B cell (primary cell): ENCODE measurements around the gene SZT2. TPM values are rescaled to one million over a fixed set of nuclear protein-coding genes. Genes with fewer than 3 reads are reported as not detected.

ENCODE experiments used
- ATAC-seq: fragments of 200-7000 bp; cut with Tn5 transposase; one replicate; pipeline ENCODE4 v1.10.0; 2021; ENCODE audit warnings: low read depth, mild to moderate bottlenecking, moderate number of reproducible peaks, moderate library complexity
- CTCF ChIA-PET: fragments of 350-600 bp; sonication (Branson Sonifier 250); formaldehyde crosslinking; loops from one replicate; lab custom pipeline; 2021; ENCODE audit warnings: antibody characterized with exemption, inconsistent platforms; lab: Charles Lee
- POLR2A ChIA-PET: fragments of 350-600 bp; sonication (Branson Sonifier 250); formaldehyde crosslinking; loops from one replicate; lab custom pipeline; 2021; ENCODE audit warnings: antibody characterized with exemption; lab: Charles Lee
- DNase-seq: peaks from one replicate; pipeline ENCODE4 v3.0.0; 2013
- H2AFZ ChIP-seq: 2 replicates; pipeline ENCODE4 v1.6.1; 2012; ENCODE audit warnings: mild to moderate bottlenecking, low read depth, low read length; ENCODE audit not compliant: insufficient read depth, poor library complexity, severe bottlenecking
- H3K27ac ChIP-seq, 2 donors: 1 replicate in 1 of 2; 2 replicates in 1 of 2; pipeline ENCODE4 v1.5.1; 2012 to 2013; ENCODE audit warnings: low read length in 2 of 2, mild to moderate bottlenecking in 2 of 2, moderate library complexity in 1 of 2
- H3K27me3 ChIP-seq, 4 experiments: fragments of 200-600 bp in 1 of 4; sonication (generic) in 1 of 4; replicated peaks in 1 of 4; 1 replicate in 2 of 4; 2 replicates in 2 of 4; pipeline versions ENCODE4 v1.6.1 to v1.7.0; 2013 to 2016; ENCODE audit warnings: low read length in 3 of 4, mild to moderate bottlenecking in 2 of 4, mixed read lengths in 1 of 4, moderate library complexity in 1 of 4; ENCODE audit not compliant: insufficient read depth in 4 of 4, control insufficient read depth in 3 of 4; ENCODE audit errors: control extremely low read depth in 1 of 4
- H3K36me3 ChIP-seq, 2 experiments: replicated peaks in 1 of 2; 1 replicate in 1 of 2; 2 replicates in 1 of 2; pipeline versions ENCODE4 v1.6.1 to v1.7.1; 2013; ENCODE audit warnings: low read length in 1 of 2; ENCODE audit not compliant: insufficient read depth in 2 of 2, control insufficient read depth in 1 of 2; ENCODE audit errors: control extremely low read depth in 1 of 2, extremely low read depth in 1 of 2
- H3K4me1 ChIP-seq, 2 donors: fragments of 200-600 bp in 1 of 2; sonication (generic) in 1 of 2; 1 replicate in 1 of 2; 2 replicates in 1 of 2; pipeline versions ENCODE4 v1.5.1 to v1.6.1; 2013 to 2017; ENCODE audit warnings: low read length in 2 of 2; ENCODE audit not compliant: control insufficient read depth in 2 of 2, insufficient read depth in 2 of 2
- H3K4me2 ChIP-seq: replicated peaks from 2 replicates; pipeline ENCODE3; 2012; ENCODE audit warnings: mild to moderate bottlenecking, low read depth, low read length; ENCODE audit not compliant: poor library complexity, severe bottlenecking
- H3K4me3 ChIP-seq, 5 experiments: fragments of 200-600 bp in 1 of 5; sonication (generic) in 1 of 5; 1 replicate in 3 of 5; 2 replicates in 2 of 5; pipeline versions ENCODE4 v1.5.1 to v1.7.0; 2011 to 2016; ENCODE audit warnings: low read length in 4 of 5, mild to moderate bottlenecking in 4 of 5, low read depth in 2 of 5, control low read depth in 1 of 5, moderate library complexity in 1 of 5; ENCODE audit not compliant: insufficient read depth in 1 of 5; ENCODE audit errors: control extremely low read depth in 1 of 5, extremely low read depth in 1 of 5
- H3K79me2 ChIP-seq: fragments of 200-600 bp; sonication (generic); one replicate; pipeline ENCODE4 v1.6.0; 2016; ENCODE audit warnings: low read length; ENCODE audit not compliant: control insufficient read depth, insufficient read depth
- H3K9ac ChIP-seq: fragments of 200-600 bp; sonication (generic); 2 replicates; pipeline ENCODE4 v1.6.1; 2017; ENCODE audit warnings: mild to moderate bottlenecking, low read length, moderate library complexity
- H3K9me3 ChIP-seq, 3 donors: one replicate each; pipeline versions ENCODE4 v1.6.1 to v1.7.1; 2013; ENCODE audit warnings: low read length in 2 of 3; ENCODE audit not compliant: control insufficient read depth in 2 of 3, insufficient read depth in 1 of 3; ENCODE audit errors: control extremely low read depth in 1 of 3
- H4K20me1 ChIP-seq: 2 replicates; pipeline ENCODE4 v1.6.0; 2012; ENCODE audit warnings: mild to moderate bottlenecking, low read length; ENCODE audit not compliant: insufficient read depth, control insufficient read depth, poor library complexity, severe bottlenecking
- H3K27ac Mint-ChIP-seq: one replicate; pipeline ENCODE4 v1.8.0; 2021; ENCODE audit warnings: mixed read lengths
- H3K27me3 Mint-ChIP-seq: one replicate; pipeline ENCODE4 v1.8.0; 2021; ENCODE audit warnings: mixed read lengths
- H3K4me1 Mint-ChIP-seq: one replicate; pipeline ENCODE4 v1.8.0; 2021; ENCODE audit warnings: mixed read lengths
- H3K4me3 Mint-ChIP-seq: one replicate; pipeline ENCODE4 v1.8.0; 2021; ENCODE audit warnings: mixed read lengths
- H3K9me3 Mint-ChIP-seq: one replicate; pipeline ENCODE4 v1.8.0; 2022; ENCODE audit warnings: mixed read lengths; ENCODE audit not compliant: insufficient read depth
- EZH2 ChIP-seq: IDR thresholded peaks from 2 replicates; pipeline ENCODE4 v1.6.1; 2012; ENCODE audit warnings: borderline replicate concordance, low read depth, mild to moderate bottlenecking, moderate library complexity, low read length; ENCODE audit not compliant: insufficient read depth, poor library complexity, severe bottlenecking
- WGBS: methylation state at CpG from one replicate; pipeline ENCODE4 v1.1.5; 2013; ENCODE audit warnings: missing lambda C conversion rate; ENCODE audit not compliant: insufficient coverage; 5-methylcytosine and 5-hydroxymethylcytosine counted together
- intact Hi-C: fragments of 100-400 bp; cut with micrococcal nuclease; formaldehyde crosslinking; loops from one replicate; pipeline ENCODE4 v1.10.0; 2022
- polyA plus RNA-seq: library from polyadenylated mRNA; depleted of rRNA; stranded (reverse); fragments of >200 nt; gene quantifications from 2 replicates; pipeline ENCODE4 v1.2.3, GENCODE V29; 2012
- total RNA-seq, 2 donors: library from RNA; stranded (reverse); fragments of 120-200 nt in 1 of 2; gene quantifications; 1 replicate in 1 of 2; 2 replicates in 1 of 2; pipeline versions ENCODE4 v1.2.3 to v1.2.4, GENCODE V29; 2013 to 2022
- TF ChIP-seq, protein P1 (sequence below): fragments of 200-600 bp; IDR thresholded peaks from one replicate; pipeline ENCODE4 v1.8.0; 2022; ENCODE audit warnings: antibody characterized with exemption, mild to moderate bottlenecking

SZT2 gene
- total and polyA plus RNA-seq, 2 donors (not counting 1 experiment from before 2014, with no cell fraction given): 41.4 to 197 TPM

DNA sequence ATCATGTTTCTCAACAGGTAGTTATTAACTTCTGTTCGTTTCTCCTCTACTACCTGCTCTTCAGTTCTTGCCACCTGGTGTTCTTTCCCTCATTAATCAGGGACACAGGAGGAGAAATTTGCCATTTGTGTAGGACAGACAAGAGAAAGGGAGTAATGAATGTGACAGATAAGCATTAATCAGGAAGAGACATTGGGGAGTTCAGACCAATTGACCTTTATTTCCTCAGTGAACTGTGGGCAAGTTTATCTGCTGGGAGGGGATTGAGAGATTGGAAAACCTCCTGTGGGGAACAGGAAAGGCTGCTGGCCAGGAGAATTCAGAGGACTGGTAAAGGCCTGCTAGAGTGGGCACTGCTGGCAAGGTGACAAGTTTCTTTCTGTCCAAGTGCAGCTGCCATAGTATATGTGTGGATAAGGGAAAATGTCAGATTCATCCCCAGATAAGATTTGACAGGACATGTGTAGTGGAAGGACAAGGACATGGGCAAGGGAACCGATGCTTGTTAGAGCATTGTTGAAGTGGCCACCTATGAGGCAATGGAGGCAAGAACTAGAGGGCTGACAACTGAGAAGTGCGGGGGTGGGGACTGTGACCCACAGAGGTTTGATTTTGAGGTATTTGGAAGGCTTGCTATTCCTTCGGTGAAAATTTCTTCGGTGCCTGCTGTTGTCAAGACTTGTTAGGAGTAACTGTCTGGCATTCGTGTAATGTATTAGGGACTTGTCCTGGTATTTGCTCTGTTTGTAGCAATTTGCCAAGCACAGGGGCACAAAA, 12.6 kb downstream of the SZT2 start:
- H3K9me3 ChIP-seq: no peaks in the 10 kb centered on the region
- no peak overlapping the region for H3K27ac ChIP-seq
- no peak overlapping the region for H3K4me3 Mint-ChIP-seq
- intact Hi-C loops: no loop called here
- H3K4me1 ChIP-seq: no peaks in the 10 kb centered on the region
- DNase-seq (no peak), ATAC-seq (no peak)
- no peaks in the 10 kb centered on the region for H3K9me3 Mint-ChIP-seq
- no peak overlapping the region for H3K27ac Mint-ChIP-seq
- no peaks in the 10 kb centered on the region for H3K27me3 ChIP-seq
- no peak overlapping the region for H3K4me3 ChIP-seq
- H3K4me1 Mint-ChIP-seq: peaks cover 2% of the 10 kb centered on the region
- TF ChIP-seq, protein P1, sequence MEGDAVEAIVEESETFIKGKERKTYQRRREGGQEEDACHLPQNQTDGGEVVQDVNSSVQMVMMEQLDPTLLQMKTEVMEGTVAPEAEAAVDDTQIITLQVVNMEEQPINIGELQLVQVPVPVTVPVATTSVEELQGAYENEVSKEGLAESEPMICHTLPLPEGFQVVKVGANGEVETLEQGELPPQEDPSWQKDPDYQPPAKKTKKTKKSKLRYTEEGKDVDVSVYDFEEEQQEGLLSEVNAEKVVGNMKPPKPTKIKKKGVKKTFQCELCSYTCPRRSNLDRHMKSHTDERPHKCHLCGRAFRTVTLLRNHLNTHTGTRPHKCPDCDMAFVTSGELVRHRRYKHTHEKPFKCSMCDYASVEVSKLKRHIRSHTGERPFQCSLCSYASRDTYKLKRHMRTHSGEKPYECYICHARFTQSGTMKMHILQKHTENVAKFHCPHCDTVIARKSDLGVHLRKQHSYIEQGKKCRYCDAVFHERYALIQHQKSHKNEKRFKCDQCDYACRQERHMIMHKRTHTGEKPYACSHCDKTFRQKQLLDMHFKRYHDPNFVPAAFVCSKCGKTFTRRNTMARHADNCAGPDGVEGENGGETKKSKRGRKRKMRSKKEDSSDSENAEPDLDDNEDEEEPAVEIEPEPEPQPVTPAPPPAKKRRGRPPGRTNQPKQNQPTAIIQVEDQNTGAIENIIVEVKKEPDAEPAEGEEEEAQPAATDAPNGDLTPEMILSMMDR: no peak
- TF ChIP-seq EZH2: no peak
- H3K36me3 ChIP-seq: peaks cover 3 to 47% of the 10 kb centered on the region in 2 experiments
- no peak overlapping the region for H3K9ac ChIP-seq
- CTCF ChIA-PET: no interaction called here
- H3K4me2 ChIP-seq: no peak overlapping the region
- H4K20me1 ChIP-seq: peaks cover 26% of the 10 kb centered on the region
- H2AFZ ChIP-seq: no peak overlapping the region
- H3K27me3 Mint-ChIP-seq: no peaks in the 10 kb centered on the region
- POLR2A ChIA-PET: interaction anchor here (0.6 kb wide), 1 partner anchor 245 kb away, joined by 3 read pairs; no protein-coding TSS in a partner anchor
- 97% methylated on average over 5 of the region's 6 CpGs for WGBS
- peaks cover 48% of the 10 kb centered on the region for H3K79me2 ChIP-seq

DNA sequence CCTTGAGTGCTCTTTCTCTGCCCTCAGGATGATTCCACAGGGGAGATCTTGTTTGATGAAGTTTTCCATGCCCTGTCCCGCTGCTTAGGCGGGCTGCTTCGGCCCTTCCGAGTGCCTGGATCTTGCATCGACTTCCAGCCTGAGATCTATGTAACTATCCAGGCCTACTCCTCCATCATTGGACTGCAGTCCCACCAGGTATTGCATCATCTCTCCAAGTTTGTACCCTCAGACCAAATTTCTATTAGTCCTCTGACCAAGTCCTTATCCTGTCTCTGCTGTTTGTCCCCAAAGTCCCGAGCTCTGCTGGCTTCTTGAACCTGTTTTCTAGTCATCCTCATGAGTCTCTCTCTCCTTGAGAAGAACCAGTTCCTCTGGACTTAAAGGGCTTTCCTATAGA, 14.7 kb downstream of the SZT2 start:
- Histone ChIP-seq H3K36me3 (peaks cover 3 to 62% of the 10 kb centered on the region in 2 experiments), H2AFZ (no peak overlapping the region), H3K4me3 (no peak overlapping the region), H3K4me1 (no peaks in the 10 kb centered on the region), H3K9me3 (no peaks in the 10 kb centered on the region), H3K4me2 (no peak overlapping the region), H4K20me1 (peaks cover 22% of the 10 kb centered on the region), H3K79me2 (peaks cover 43% of the 10 kb centered on the region), H3K27ac (no peak overlapping the region), H3K27me3 (no peaks in the 10 kb centered on the region), H3K9ac (no peak overlapping the region)
- no peaks in the 10 kb centered on the region for H3K9me3 Mint-ChIP-seq
- ChIA-PET CTCF (interaction anchor here (1.6 kb wide), 1 partner anchor 177 kb away, joined by 4 read pairs; no protein-coding TSS in a partner anchor), POLR2A (no interaction called here)
- ATAC-seq: no peak
- H3K27me3 Mint-ChIP-seq: no peaks in the 10 kb centered on the region
- intact Hi-C loops: no loop called here
- H3K27ac Mint-ChIP-seq: no peak overlapping the region
- no peaks in the 10 kb centered on the region for H3K4me1 Mint-ChIP-seq
- WGBS: 97% methylated on average over 5 of the region's 6 CpGs
- DNase-seq: no peak
- H3K4me3 Mint-ChIP-seq: no peak overlapping the region
- no peak for TF ChIP-seq EZH2
- TF ChIP-seq, protein P1: no peak
